Peyer's patch (tissue), 4 donors: ENCODE data around the gene ACOX1. TPM values are rescaled to one million over a fixed set of nuclear protein-coding genes. Genes with fewer than 3 reads are reported as not detected.

Experiments
- DNase-seq, 3 donors: peaks; one replicate each; pipeline ENCODE4 v3.0.0-alpha.2; 2017 to 2019
- H3K27ac ChIP-seq, 4 donors: fragments of 200-600 bp; sonication (generic); one replicate each; pipeline ENCODE4 v1.5.1; 2016 to 2019
- H3K27me3 ChIP-seq, 2 donors: fragments of 200-600 bp; sonication (generic); one replicate each; pipeline ENCODE4 v1.5.1; 2019
- H3K36me3 ChIP-seq, 3 donors: fragments of 200-600 bp; sonication (generic); one replicate each; pipeline ENCODE4 v1.5.1; 2016 to 2019
- H3K4me1 ChIP-seq, 4 donors: fragments of 200-600 bp; sonication (generic); one replicate each; pipeline ENCODE4 v1.5.1; 2016 to 2019
- H3K4me3 ChIP-seq, 4 donors: fragments of 200-600 bp; sonication (generic); 1 replicate in 3 of 4; 2 replicates in 1 of 4; pipeline ENCODE4 v1.5.1; 2016 to 2019; ENCODE audit warnings: mild to moderate bottlenecking in 1 of 4
- H3K9me3 ChIP-seq, 4 donors: fragments of 200-600 bp; sonication (generic); one replicate each; pipeline ENCODE4 v1.5.1; 2016 to 2019; ENCODE audit warnings: mild to moderate bottlenecking in 1 of 4
- POLR2A ChIP-seq, 2 donors: fragments of 450-650 bp; IDR thresholded peaks; one replicate each; pipeline ENCODE4 v1.5.1; 2017; ENCODE audit warnings: antibody characterized with exemption in 2 of 2, mild to moderate bottlenecking in 2 of 2, moderate library complexity in 2 of 2
- total RNA-seq, 4 donors: library from RNA; depleted of rRNA; stranded (reverse); fragments of >200 nt; gene quantifications; one replicate each; pipeline ENCODE4 v1.1.0, GENCODE V29; 2016
- TF ChIP-seq, protein P1 (sequence below), 6 experiments: fragments of 450-650 bp in 4 of 6; fragments of 200-600 bp in 2 of 6; sonication (generic) in 1 of 6; IDR thresholded peaks; one replicate each; pipeline ENCODE4 v1.5.1; 2017 to 2019; ENCODE audit warnings: antibody characterized with exemption in 6 of 6, mild to moderate bottlenecking in 3 of 6, moderate library complexity in 1 of 6

The ACOX1 gene
- total RNA-seq, 4 donors from 2014 or later = 26.4 to 268 (median 193) TPM

- Histone ChIP-seq H3K4me1 (peaks cover 0 to 13% (median 2%) of the 10 kb centered on the region in 4 donors), H3K27me3 (no peaks in the 10 kb centered on the region), H3K27ac (no peak overlapping the region), H3K36me3 (no peaks in the 10 kb centered on the region), H3K9me3 (no peaks in the 10 kb centered on the region), H3K4me3 (no peak overlapping the region)
- TF ChIP-seq, protein P1, sequence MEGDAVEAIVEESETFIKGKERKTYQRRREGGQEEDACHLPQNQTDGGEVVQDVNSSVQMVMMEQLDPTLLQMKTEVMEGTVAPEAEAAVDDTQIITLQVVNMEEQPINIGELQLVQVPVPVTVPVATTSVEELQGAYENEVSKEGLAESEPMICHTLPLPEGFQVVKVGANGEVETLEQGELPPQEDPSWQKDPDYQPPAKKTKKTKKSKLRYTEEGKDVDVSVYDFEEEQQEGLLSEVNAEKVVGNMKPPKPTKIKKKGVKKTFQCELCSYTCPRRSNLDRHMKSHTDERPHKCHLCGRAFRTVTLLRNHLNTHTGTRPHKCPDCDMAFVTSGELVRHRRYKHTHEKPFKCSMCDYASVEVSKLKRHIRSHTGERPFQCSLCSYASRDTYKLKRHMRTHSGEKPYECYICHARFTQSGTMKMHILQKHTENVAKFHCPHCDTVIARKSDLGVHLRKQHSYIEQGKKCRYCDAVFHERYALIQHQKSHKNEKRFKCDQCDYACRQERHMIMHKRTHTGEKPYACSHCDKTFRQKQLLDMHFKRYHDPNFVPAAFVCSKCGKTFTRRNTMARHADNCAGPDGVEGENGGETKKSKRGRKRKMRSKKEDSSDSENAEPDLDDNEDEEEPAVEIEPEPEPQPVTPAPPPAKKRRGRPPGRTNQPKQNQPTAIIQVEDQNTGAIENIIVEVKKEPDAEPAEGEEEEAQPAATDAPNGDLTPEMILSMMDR (IDR thresholded peaks at IDR 0.05) = no peak
- no peak for TF ChIP-seq POLR2A (IDR thresholded peaks at IDR 0.05)
- DNase-seq = no peak
These were observed 58.9 kb downstream of the ACOX1 start for GRCh38 chr17:75920045-75920560.

GRCh38 chr17:75919611-75920010, 59.4 kb downstream of the ACOX1 start:
- Histone ChIP-seq H3K27ac (no peak overlapping the region), H3K36me3 (peaks cover 0 to 5% (median 0%) of the 10 kb centered on the region in 3 donors), H3K27me3 (no peaks in the 10 kb centered on the region), H3K9me3 (no peaks in the 10 kb centered on the region), H3K4me3 (no peak overlapping the region), H3K4me1 (peaks cover 0 to 13% (median 2%) of the 10 kb centered on the region in 4 donors)
- DNase-seq = no peak
- no peak for TF ChIP-seq POLR2A (IDR thresholded peaks at IDR 0.05)
- TF ChIP-seq, protein P1 (IDR thresholded peaks at IDR 0.05) = no peak

GRCh38 chr17:75917917-75918445, 61.0 kb downstream of the ACOX1 start:
- Histone ChIP-seq H3K27me3 (no peaks in the 10 kb centered on the region), H3K4me1 (peaks cover 0 to 5% (median under 1%) of the 10 kb centered on the region in 4 donors), H3K9me3 (no peaks in the 10 kb centered on the region), H3K4me3 (no peak overlapping the region), H3K27ac (no peak overlapping the region), H3K36me3 (peaks cover 0 to 8% (median 0%) of the 10 kb centered on the region in 3 donors)
- TF ChIP-seq, protein P1 (IDR thresholded peaks at IDR 0.05) = no peak
- TF ChIP-seq POLR2A (IDR thresholded peaks at IDR 0.05) = no peak
- DNase-seq = no peak

- Histone ChIP-seq H3K36me3 (peaks cover 0 to 8% (median 0%) of the 10 kb centered on the region in 3 donors), H3K27ac (no peak overlapping the region), H3K4me1 (no peaks in the 10 kb centered on the region), H3K27me3 (no peaks in the 10 kb centered on the region), H3K9me3 (no peaks in the 10 kb centered on the region), H3K4me3 (no peak overlapping the region)
- TF ChIP-seq POLR2A (IDR thresholded peaks at IDR 0.05) = no peak
- TF ChIP-seq, protein P1 (IDR thresholded peaks at IDR 0.05) = no peak
- DNase-seq = no peak
These were observed 61.6 kb downstream of the ACOX1 start for GRCh38 chr17:75917141-75917916.

- Histone ChIP-seq H3K9me3 (no peaks in the 10 kb centered on the region), H3K36me3 (peaks cover 0 to 8% (median 0%) of the 10 kb centered on the region in 3 donors), H3K4me1 (no peaks in the 10 kb centered on the region), H3K27ac (no peak overlapping the region), H3K4me3 (no peak overlapping the region), H3K27me3 (no peaks in the 10 kb centered on the region)
- TF ChIP-seq, protein P1 (IDR thresholded peaks at IDR 0.05) = no peak
- no peak for TF ChIP-seq POLR2A (IDR thresholded peaks at IDR 0.05)
- DNase-seq = no peak
These were observed 63.7 kb downstream of the ACOX1 start for GRCh38 chr17:75915268-75915667.
